Measurements from ENCODE around the gene CFAP99.

DNA sequence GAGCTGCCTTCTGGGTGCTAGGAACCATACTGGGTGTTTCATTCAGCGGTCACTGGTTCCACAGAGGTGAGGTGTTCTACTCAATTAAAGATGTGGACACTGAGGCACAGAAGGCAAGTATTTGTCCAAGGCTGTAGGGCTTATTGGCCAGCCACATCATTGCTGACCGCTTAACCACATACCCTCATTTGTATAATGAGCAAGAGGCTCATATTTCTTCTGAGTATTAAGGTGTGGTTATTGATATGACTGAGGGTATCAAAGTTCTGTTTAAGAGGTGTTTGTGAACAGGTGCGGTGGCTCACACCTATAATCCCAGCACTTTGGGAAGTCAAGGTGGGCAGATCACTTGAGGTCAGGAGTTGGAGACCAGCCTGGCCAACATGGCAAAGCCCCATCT lies 64.5 kb downstream of the CFAP99 start:
- TF ChIP-seq CTCF (IDR thresholded peaks at IDR 0.05) (no peak), REST (IDR thresholded peaks at IDR 0.05; ENCODE audit: insufficient read depth in 1 of 2, low read depth in 2 of 2, low read length in 1 of 2) (no peak), POLR2AphosphoS5 (IDR thresholded peaks at IDR 0.05; ENCODE audit: low read depth, low read length) (no peak), SIN3A (IDR thresholded peaks at IDR 0.05; ENCODE audit: borderline replicate concordance, insufficient read depth, low read depth, low read length) (no peak), TCF7L2 (IDR thresholded peaks at IDR 0.05; ENCODE audit: low read depth, low read length) (no peak)

All from Panc1 (cell line).